Panc1 (cell line): ENCODE results near the gene MYO1F.

Experiments
- POLR2AphosphoS5 ChIP-seq: IDR thresholded peaks from 2 replicates; pipeline ENCODE4 v1.6.1; 2012; ENCODE audit warnings: mild to moderate bottlenecking, low read depth, low read length, moderate library complexity
- SIN3A ChIP-seq: IDR thresholded peaks from 2 replicates; pipeline ENCODE4 v1.6.1; 2012; ENCODE audit warnings: low read depth, mild to moderate bottlenecking, low read length, moderate library complexity, borderline replicate concordance; ENCODE audit not compliant: insufficient read depth

GRCh38 chr19:8478598-8478997, 98.6 kb downstream of the MYO1F start:
- TF ChIP-seq POLR2AphosphoS5 = no peak
- TF ChIP-seq SIN3A = no peak
